ENCODE measurements around the gene JSRP1.

Gene JSRP1

GRCh38 chr19:2212861-2213711 is 43.1 kb downstream of the JSRP1 start:
- Histone ChIP-seq H3K27me3 (ENCODE audit: control insufficient read depth, insufficient read depth, low read length) (no peaks in the 10 kb centered on the region), H3K4me1 (ENCODE audit: control insufficient read depth, low read depth, low read length) (no peaks in the 10 kb centered on the region), H3K9ac (ENCODE audit: low read length) (no peak overlapping the region), H3K27ac (ENCODE audit: low read length) (no peak overlapping the region), H3K4me3 (ENCODE audit: low read length) (no peak overlapping the region), H3K36me3 (ENCODE audit: control insufficient read depth, low read depth, low read length) (peaks cover 37% of the 10 kb centered on the region), H3K9me3 (ENCODE audit: control insufficient read depth, low read depth, low read length) (no peaks in the 10 kb centered on the region)

DNA sequence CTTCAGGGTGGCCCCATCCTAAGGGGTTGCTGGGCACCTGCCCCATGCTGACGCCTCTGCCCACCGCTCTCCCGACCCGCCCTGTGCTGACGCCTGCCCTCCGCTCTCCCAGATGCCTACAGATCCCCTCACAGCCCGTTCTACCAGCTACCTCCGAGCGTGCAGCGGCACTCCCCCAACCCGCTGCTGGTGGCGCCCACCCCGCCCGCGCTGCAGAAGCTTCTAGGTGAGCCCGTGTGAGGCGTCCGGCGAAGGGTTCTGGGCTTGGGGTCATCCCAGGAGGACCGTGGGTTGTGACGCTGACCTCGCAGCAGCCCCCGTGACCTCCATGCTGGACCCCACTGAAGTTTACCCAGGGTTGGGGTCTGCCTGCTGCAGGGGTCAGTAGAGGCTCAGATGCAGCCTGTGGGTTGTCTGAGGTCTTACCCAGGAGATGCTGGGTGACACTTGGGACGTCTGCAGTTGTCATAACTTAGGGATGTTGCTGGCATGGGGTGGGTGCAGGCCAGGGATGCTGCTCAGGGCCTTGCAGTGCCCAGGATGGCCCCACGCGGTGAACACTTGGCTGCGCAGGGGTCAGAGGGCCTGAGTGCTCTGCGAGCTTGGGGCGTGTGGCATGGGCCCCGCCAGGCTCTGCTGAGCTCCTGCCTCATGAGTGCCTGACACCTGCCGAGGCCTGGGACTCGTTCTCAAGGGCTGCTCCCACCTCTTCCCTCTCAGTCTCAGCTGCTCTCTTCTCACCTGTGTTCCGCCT is 45.1 kb downstream of the JSRP1 start:
- Histone ChIP-seq H3K9ac (ENCODE audit: low read length) (no peak overlapping the region), H3K4me3 (ENCODE audit: low read length) (no peak overlapping the region), H3K27me3 (ENCODE audit: control insufficient read depth, insufficient read depth, low read length) (no peaks in the 10 kb centered on the region), H3K4me1 (ENCODE audit: control insufficient read depth, low read depth, low read length) (no peaks in the 10 kb centered on the region), H3K36me3 (ENCODE audit: control insufficient read depth, low read depth, low read length) (peaks cover 22% of the 10 kb centered on the region), H3K27ac (ENCODE audit: low read length) (no peak overlapping the region), H3K9me3 (ENCODE audit: control insufficient read depth, low read depth, low read length) (no peaks in the 10 kb centered on the region)

DNA sequence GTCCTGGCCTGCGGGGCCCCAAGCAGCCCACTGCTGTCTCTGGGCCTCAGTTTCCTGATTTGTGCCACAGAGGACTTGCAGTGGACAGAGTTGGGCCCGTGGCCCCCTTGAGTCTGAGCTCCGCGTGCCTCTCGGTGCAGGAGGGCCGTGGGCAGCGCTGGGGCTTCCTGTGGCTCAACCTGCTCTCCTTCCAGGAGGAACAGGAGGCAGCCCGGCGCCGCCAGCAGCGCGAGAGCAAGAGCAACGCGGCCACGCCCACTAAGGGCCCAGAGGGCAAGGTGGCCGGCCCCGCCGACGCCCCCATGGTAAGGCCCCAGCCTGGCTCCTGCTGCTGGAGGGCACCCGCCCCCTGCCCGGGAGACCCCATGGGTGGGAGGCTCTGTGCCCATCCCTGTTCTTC is 46.0 kb downstream of the JSRP1 start:
- Histone ChIP-seq H3K4me3 (ENCODE audit: low read length) (no peak overlapping the region), H3K36me3 (ENCODE audit: control insufficient read depth, low read depth, low read length) (peaks cover 22% of the 10 kb centered on the region)

GRCh38 chr19:2209408-2209807 is 46.8 kb downstream of the JSRP1 start:
- no peaks in the 10 kb centered on the region for H3K4me1 ChIP-seq (ENCODE audit: control insufficient read depth, low read depth, low read length)
- no peak overlapping the region for H3K9ac ChIP-seq (ENCODE audit: low read length)
- peaks cover 21% of the 10 kb centered on the region for H3K36me3 ChIP-seq (ENCODE audit: control insufficient read depth, low read depth, low read length)
- H3K4me3 ChIP-seq (ENCODE audit: low read length) = no peak overlapping the region
- H3K27me3 ChIP-seq (ENCODE audit: control insufficient read depth, insufficient read depth, low read length) = no peaks in the 10 kb centered on the region
- H3K9me3 ChIP-seq (ENCODE audit: control insufficient read depth, low read depth, low read length) = no peaks in the 10 kb centered on the region
- no peak overlapping the region for H3K27ac ChIP-seq (ENCODE audit: low read length)

More for the DNA sequence above, 46.0 kb downstream of the JSRP1 start:
- Histone ChIP-seq H3K27ac (ENCODE audit: low read length) (no peak overlapping the region), H3K27me3 (ENCODE audit: control insufficient read depth, insufficient read depth, low read length) (no peaks in the 10 kb centered on the region), H3K9ac (ENCODE audit: low read length) (no peak overlapping the region), H3K9me3 (ENCODE audit: control insufficient read depth, low read depth, low read length) (no peaks in the 10 kb centered on the region), H3K4me1 (ENCODE audit: control insufficient read depth, low read depth, low read length) (no peaks in the 10 kb centered on the region)

DNA sequence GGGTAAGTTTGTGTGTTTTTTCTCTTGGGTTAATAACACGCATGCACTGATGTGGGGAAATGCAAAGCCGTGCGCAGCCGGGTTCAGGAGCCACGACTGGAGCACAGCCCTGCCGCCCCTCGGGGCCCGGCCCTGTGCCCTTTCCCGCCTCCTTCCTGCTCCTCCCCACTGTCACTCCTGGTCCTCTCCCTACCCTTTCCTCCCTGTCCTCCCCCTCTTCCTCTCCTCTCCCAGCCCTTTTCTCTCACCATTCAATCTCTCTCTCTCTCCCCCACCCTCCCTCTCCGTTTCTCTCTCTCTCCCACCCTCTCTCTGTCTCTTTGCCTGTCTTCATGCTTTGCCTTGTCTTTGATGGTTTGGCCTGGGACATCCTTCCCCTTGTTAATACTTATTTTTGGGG is 47.2 kb downstream of the JSRP1 start:
- Histone ChIP-seq H3K4me3 (ENCODE audit: low read length) (no peak overlapping the region), H3K27me3 (ENCODE audit: control insufficient read depth, insufficient read depth, low read length) (no peaks in the 10 kb centered on the region), H3K9ac (ENCODE audit: low read length) (no peak overlapping the region), H3K4me1 (ENCODE audit: control insufficient read depth, low read depth, low read length) (no peaks in the 10 kb centered on the region), H3K27ac (ENCODE audit: low read length) (no peak overlapping the region), H3K36me3 (ENCODE audit: control insufficient read depth, low read depth, low read length) (peaks cover 17% of the 10 kb centered on the region), H3K9me3 (ENCODE audit: control insufficient read depth, low read depth, low read length) (no peaks in the 10 kb centered on the region)

DNA sequence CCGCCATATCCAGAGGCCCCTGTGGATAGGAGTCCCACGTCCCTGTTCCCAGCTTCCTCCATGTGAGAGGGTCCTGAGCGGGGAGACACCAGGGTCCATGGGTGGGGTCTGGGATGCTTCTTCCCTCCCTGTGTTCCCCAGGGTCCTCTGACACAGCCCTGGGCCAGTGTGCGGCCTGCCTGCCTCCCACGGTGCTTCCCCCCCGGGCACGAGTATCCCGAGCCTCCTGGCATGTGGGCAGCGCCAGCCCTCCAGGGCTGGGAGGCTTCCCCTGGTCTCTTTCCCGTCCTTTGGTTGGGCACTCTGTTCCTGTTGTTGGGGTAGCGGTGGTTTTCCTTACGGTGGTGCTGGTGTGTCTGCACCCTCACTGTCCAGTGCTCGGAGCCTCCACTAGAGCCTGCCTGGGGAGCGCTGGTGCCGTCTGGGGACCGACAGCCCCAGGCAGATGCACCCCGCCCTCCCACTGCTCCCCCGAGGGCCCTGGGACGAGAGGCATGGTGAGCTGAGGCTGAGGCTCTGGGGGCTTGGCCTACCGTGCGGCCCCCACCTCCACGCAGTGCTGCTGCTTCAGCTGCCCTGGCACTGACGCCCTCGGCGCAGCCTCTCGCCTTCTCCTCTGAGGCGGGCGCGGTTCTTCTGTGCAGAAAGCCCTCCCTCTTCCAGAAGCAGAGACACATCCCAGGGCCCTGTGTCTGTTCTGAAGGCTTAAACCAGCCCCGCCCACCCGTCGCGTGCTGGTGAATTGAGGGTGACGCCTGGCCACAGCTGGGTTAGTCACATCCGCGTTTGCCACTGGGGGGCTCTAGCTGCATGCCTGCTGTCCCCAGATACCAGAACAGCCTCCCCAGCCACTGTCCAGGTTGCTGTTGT is 48.0 kb downstream of the JSRP1 start:
- H3K36me3 ChIP-seq (ENCODE audit: control insufficient read depth, low read depth, low read length) = peaks cover 15% of the 10 kb centered on the region
- no peaks in the 10 kb centered on the region for H3K27me3 ChIP-seq (ENCODE audit: control insufficient read depth, insufficient read depth, low read length)
- no peaks in the 10 kb centered on the region for H3K9me3 ChIP-seq (ENCODE audit: control insufficient read depth, low read depth, low read length)
- no peak overlapping the region for H3K9ac ChIP-seq (ENCODE audit: low read length)
- H3K27ac ChIP-seq (ENCODE audit: low read length) = no peak overlapping the region
- no peak overlapping the region for H3K4me3 ChIP-seq (ENCODE audit: low read length)
- H3K4me1 ChIP-seq (ENCODE audit: control insufficient read depth, low read depth, low read length) = no peaks in the 10 kb centered on the region

DNA sequence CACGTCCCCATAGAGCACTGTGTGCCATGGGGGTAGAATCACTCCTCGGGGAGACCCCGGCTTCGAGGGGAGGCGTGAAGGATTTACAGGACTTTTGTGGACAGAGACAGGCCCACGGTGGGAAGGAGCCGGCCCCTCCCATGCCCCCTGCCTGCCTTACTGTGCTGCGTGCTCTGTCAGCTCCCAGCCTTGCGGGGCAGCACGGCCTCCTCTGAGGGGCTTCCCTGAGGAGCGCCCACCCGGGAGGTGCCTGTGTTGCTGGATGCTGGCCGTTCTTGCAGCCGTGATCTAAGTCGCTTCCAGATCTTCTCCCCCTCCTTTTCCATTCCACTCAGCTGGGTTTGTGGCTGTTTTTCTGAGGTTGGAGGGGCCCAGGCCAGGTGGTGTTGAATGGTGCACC is 49.2 kb downstream of the JSRP1 start:
- Histone ChIP-seq H3K27me3 (ENCODE audit: control insufficient read depth, insufficient read depth, low read length) (no peaks in the 10 kb centered on the region), H3K27ac (ENCODE audit: low read length) (no peak overlapping the region), H3K9ac (ENCODE audit: low read length) (no peak overlapping the region), H3K36me3 (ENCODE audit: control insufficient read depth, low read depth, low read length) (peaks cover 14% of the 10 kb centered on the region), H3K9me3 (ENCODE audit: control insufficient read depth, low read depth, low read length) (no peaks in the 10 kb centered on the region), H3K4me1 (ENCODE audit: control insufficient read depth, low read depth, low read length) (no peaks in the 10 kb centered on the region), H3K4me3 (ENCODE audit: low read length) (no peak overlapping the region)

GRCh38 chr19:2202366-2202765 is 53.9 kb downstream of the JSRP1 start:
- no peak overlapping the region for H3K4me3 ChIP-seq (ENCODE audit: low read length)
- H3K9ac ChIP-seq (ENCODE audit: low read length) = no peak overlapping the region
- H3K27ac ChIP-seq (ENCODE audit: low read length) = no peak overlapping the region
- no peaks in the 10 kb centered on the region for H3K27me3 ChIP-seq (ENCODE audit: control insufficient read depth, insufficient read depth, low read length)
- no peaks in the 10 kb centered on the region for H3K36me3 ChIP-seq (ENCODE audit: control insufficient read depth, low read depth, low read length)
- no peaks in the 10 kb centered on the region for H3K9me3 ChIP-seq (ENCODE audit: control insufficient read depth, low read depth, low read length)
- H3K4me1 ChIP-seq (ENCODE audit: control insufficient read depth, low read depth, low read length) = no peaks in the 10 kb centered on the region
